HCT116 (cell line): Measurements from ENCODE around the gene USP10. TPM values are rescaled to one million over a fixed set of nuclear protein-coding genes. Genes with fewer than 3 reads are reported as not detected.

ENCODE experiments used
- ATAC-seq: fragments of 200-7000 bp; cut with Tn5 transposase; 2 replicates; pipeline ENCODE4 v1.9.1; 2020; ENCODE audit warnings: mild to moderate bottlenecking, moderate library complexity
- BruUV-seq: library from RNA; stranded (reverse); fragments of 400-500 nt; replicated peaks from 2 replicates; lab custom pipeline; 2021; lab: Mats Ljungman, UMichigan
- CTCF ChIA-PET: fragments of 300-600 bp; sonication (Branson Sonifier 250); formaldehyde crosslinking; loops from one replicate; lab custom pipeline; 2021; ENCODE audit warnings: antibody characterized with exemption; lab: Charles Lee
- POLR2A ChIA-PET: fragments of 300-600, 350-600 bp; sonication (Branson Sonifier 250); formaldehyde crosslinking; loops from one replicate; lab custom pipeline; 2021; ENCODE audit warnings: antibody characterized with exemption; lab: Charles Lee
- RAD21 ChIA-PET, 2 experiments: fragments of 300-600 bp; sonication (Branson Sonifier 250); formaldehyde crosslinking; loops; one replicate each; lab custom pipeline; 2023; ENCODE audit warnings: low total read pairs in 2 of 2; ENCODE audit not compliant: uncharacterized antibody in 2 of 2, unreplicated experiment in 2 of 2, low non-redundant PET in 1 of 2; lab: Charles Lee
- DNase-seq: peaks from one replicate; pipeline ENCODE4 v3.0.0-alpha.2; 2010; ENCODE audit warnings: low read depth, low spot score
- H2AFZ ChIP-seq: fragments of 200-600 bp; shearing (Covaris generic), sonication (generic); 2 replicates; pipeline ENCODE4 v1.6.1; 2017; ENCODE audit warnings: low read depth, mixed run types, mixed read lengths, antibody characterized with exemption, low read length; ENCODE audit not compliant: poor library complexity, severe bottlenecking
- H3K27ac ChIP-seq: 2 replicates; pipeline ENCODE4 v1.5.1; 2012; ENCODE audit warnings: low read depth, low read length
- H3K27me3 ChIP-seq: fragments of 200-600 bp; sonication (generic); 2 replicates; pipeline ENCODE4 v1.6.1; 2016; ENCODE audit warnings: mixed run types, low read length, mixed read lengths; ENCODE audit not compliant: insufficient read depth
- H3K36me3 ChIP-seq, 2 experiments: fragments of 200-500 bp in 1 of 2; fragments of 200-600 bp in 1 of 2; sonication (Bioruptor generic) in 1 of 2; sonication (generic) in 1 of 2; 2 replicates each; pipeline versions ENCODE4 v1.5.1 to v1.6.1; 2014 to 2016; ENCODE audit warnings: low read length in 2 of 2, inconsistent platforms in 1 of 2, mixed read lengths in 1 of 2, mixed run types in 1 of 2; ENCODE audit not compliant: insufficient read depth in 2 of 2, control insufficient read depth in 1 of 2
- H3K4me1 ChIP-seq, 2 experiments: fragments of 200-600 bp in 1 of 2; sonication (generic) in 1 of 2; 2 replicates each; pipeline versions ENCODE4 v1.5.1 to v1.6.1; 2012 to 2017; ENCODE audit warnings: low read length in 2 of 2, inconsistent platforms in 1 of 2, mild to moderate bottlenecking in 1 of 2, mixed read lengths in 1 of 2, mixed run types in 1 of 2, moderate library complexity in 1 of 2; ENCODE audit not compliant: insufficient read depth in 2 of 2, control insufficient read depth in 1 of 2
- H3K4me2 ChIP-seq: fragments of 200-600 bp; sonication (generic); 2 replicates; pipeline ENCODE4 v1.6.1; 2017; ENCODE audit warnings: mixed run types, low read length, mixed read lengths
- H3K4me3 ChIP-seq, 2 experiments: fragments of 200-600 bp in 1 of 2; sonication (generic) in 1 of 2; replicated peaks in 1 of 2; 2 replicates each; pipeline ENCODE4 v1.5.1; 2011 to 2016; ENCODE audit warnings: low read length in 2 of 2, control low read depth in 1 of 2, low read depth in 1 of 2, mild to moderate bottlenecking in 1 of 2, mixed read lengths in 1 of 2, mixed run types in 1 of 2
- H3K79me2 ChIP-seq: fragments of 200-600 bp; sonication (generic); 2 replicates; pipeline ENCODE4 v1.6.1; 2017; ENCODE audit warnings: mild to moderate bottlenecking, mixed run types, low read length, moderate library complexity, mixed read lengths; ENCODE audit not compliant: insufficient read depth
- H3K9ac ChIP-seq: fragments of 200-600 bp; sonication (generic); 2 replicates; pipeline ENCODE4 v1.6.1; 2016; ENCODE audit warnings: low read length, mixed read lengths
- H3K9me2 ChIP-seq: fragments of 200-600 bp; sonication (generic), shearing (Covaris generic); 2 replicates; pipeline ENCODE4 v1.6.1; 2017; ENCODE audit warnings: mixed run types, mild to moderate bottlenecking, moderate library complexity; ENCODE audit not compliant: insufficient read depth
- H3K9me3 ChIP-seq, 2 experiments: fragments of 200-500 bp in 1 of 2; fragments of 200-600 bp in 1 of 2; sonication (Bioruptor generic) in 1 of 2; sonication (generic) in 1 of 2; 2 replicates each; pipeline ENCODE4 v1.6.1; 2014 to 2017; ENCODE audit warnings: low read length in 2 of 2, mixed read lengths in 2 of 2, inconsistent platforms in 1 of 2, low read depth in 1 of 2, mild to moderate bottlenecking in 1 of 2, mixed run types in 1 of 2, moderate library complexity in 1 of 2; ENCODE audit not compliant: control insufficient read depth in 1 of 2, insufficient read depth in 1 of 2
- H4K20me1 ChIP-seq: fragments of 200-600 bp; sonication (generic), shearing (Covaris generic); 2 replicates; pipeline ENCODE4 v1.6.1; 2017; ENCODE audit warnings: mixed run types, mild to moderate bottlenecking, moderate library complexity; ENCODE audit not compliant: insufficient read depth
- EGR1 ChIP-seq: IDR thresholded peaks from 2 replicates; pipeline ENCODE4 v1.6.1; 2012; ENCODE audit warnings: low read depth
- FOSL1 ChIP-seq: IDR thresholded peaks from 2 replicates; pipeline ENCODE4 v1.6.1; 2012; ENCODE audit warnings: low read depth
- POLR2A ChIP-seq: IDR thresholded peaks from 2 replicates; pipeline ENCODE4 v1.7.0; 2011; ENCODE audit warnings: borderline replicate concordance; ENCODE audit not compliant: insufficient read depth, insufficient read length; ENCODE audit errors: extremely low read depth
- RAD21 ChIP-seq: IDR thresholded peaks from 2 replicates; pipeline ENCODE4 v1.6.1; 2012; ENCODE audit warnings: low read depth, mild to moderate bottlenecking
- ZFX ChIP-seq: fragments of 450-650 bp; IDR thresholded peaks from 2 replicates; pipeline ENCODE4 v1.6.1; 2017
- ZNF274 ChIP-seq: fragments of 200-500 bp; sonication (Bioruptor generic); IDR thresholded peaks from 2 replicates; pipeline ENCODE4 v1.6.1; 2014; ENCODE audit warnings: mild to moderate bottlenecking, low read depth, low read length, inconsistent platforms
- intact Hi-C: fragments of 100-400 bp; cut with micrococcal nuclease; formaldehyde crosslinking; loops from 2 replicates; pipeline ENCODE4 v1.10.0; 2022
- total RNA-seq: library from RNA; stranded (reverse); gene quantifications from one replicate; pipeline ENCODE4 v1.2.1, GENCODE V29; 2021; ENCODE audit not compliant: unreplicated experiment
- TF ChIP-seq, protein P1 (sequence below): IDR thresholded peaks from 2 replicates; pipeline ENCODE4 v1.6.1; 2012
- TF ChIP-seq, protein P2 (sequence below): IDR thresholded peaks from 2 replicates; pipeline ENCODE4 v1.6.1; 2012; ENCODE audit warnings: low read depth
- TF ChIP-seq, protein P3 (sequence below): IDR thresholded peaks from 2 replicates; pipeline ENCODE4 v1.6.1; 2012

Gene USP10
- total RNA-seq, 1 experiment from 2014 or later = 175 TPM

DNA sequence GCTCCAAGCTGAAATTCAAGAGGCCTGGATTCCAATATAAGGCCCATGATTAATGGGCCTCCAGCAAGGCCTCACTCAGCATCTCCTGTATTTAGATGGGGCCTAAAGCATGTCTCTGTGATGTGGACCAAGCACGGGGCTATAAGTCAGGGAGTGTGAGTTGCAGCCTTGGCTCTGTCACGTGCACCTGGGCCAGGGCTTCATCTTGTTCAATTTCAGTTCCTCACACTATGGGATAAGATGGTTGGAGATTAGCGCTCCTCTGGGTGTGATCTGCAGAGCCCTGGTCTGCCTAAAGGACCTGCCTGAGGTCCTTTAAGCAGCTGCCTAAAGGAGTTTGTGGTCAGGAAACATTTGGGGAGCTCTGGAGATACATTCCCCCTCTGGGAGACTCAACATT lies 26.2 kb upstream of the USP10 start (continued):
- TF ChIP-seq, protein P1, sequence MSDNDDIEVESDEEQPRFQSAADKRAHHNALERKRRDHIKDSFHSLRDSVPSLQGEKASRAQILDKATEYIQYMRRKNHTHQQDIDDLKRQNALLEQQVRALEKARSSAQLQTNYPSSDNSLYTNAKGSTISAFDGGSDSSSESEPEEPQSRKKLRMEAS = no peak

DNA sequence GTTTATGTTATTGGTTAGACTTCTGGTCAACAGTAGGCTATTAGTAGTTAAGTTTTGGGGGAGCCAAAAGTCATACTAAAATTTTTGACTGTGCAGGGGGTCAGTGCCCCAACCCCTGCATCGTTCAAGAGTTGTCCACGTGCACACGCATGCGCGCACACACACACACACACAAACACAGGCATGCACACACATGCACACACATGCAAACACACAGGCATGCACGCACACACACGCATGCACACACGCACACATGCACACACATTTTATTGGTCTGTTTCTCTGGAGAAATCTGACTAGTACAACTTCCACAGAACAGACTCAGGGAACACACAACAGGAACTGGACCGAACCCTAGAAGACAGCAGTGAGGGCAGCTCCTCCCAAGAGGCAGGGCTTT lies 24.4 kb upstream of the USP10 start:
- CTCF ChIA-PET = interaction anchor here (2.0 kb wide), 1 partner anchor 50 kb away, joined by 10 read pairs; no protein-coding TSS in a partner anchor
- H3K9ac ChIP-seq = no peak overlapping the region

More for the DNA sequence above, 24.4 kb upstream of the USP10 start:
- ChIA-PET POLR2A (no interaction called here), RAD21 (no interaction called here)
- H3K27ac ChIP-seq = no peak overlapping the region
- no peaks in the 10 kb centered on the region for H4K20me1 ChIP-seq
- no peaks in the 10 kb centered on the region for H3K9me2 ChIP-seq
- H3K4me2 ChIP-seq = no peak overlapping the region
- no peaks in the 10 kb centered on the region for H3K36me3 ChIP-seq
- H3K4me3 ChIP-seq = no peak overlapping the region
- BruUV-seq = no TSS peak
- no peak for TF ChIP-seq ZFX
- no peak for TF ChIP-seq FOSL1
- no peak for TF ChIP-seq POLR2A
- no peak for TF ChIP-seq EGR1
- TF ChIP-seq, protein P2, sequence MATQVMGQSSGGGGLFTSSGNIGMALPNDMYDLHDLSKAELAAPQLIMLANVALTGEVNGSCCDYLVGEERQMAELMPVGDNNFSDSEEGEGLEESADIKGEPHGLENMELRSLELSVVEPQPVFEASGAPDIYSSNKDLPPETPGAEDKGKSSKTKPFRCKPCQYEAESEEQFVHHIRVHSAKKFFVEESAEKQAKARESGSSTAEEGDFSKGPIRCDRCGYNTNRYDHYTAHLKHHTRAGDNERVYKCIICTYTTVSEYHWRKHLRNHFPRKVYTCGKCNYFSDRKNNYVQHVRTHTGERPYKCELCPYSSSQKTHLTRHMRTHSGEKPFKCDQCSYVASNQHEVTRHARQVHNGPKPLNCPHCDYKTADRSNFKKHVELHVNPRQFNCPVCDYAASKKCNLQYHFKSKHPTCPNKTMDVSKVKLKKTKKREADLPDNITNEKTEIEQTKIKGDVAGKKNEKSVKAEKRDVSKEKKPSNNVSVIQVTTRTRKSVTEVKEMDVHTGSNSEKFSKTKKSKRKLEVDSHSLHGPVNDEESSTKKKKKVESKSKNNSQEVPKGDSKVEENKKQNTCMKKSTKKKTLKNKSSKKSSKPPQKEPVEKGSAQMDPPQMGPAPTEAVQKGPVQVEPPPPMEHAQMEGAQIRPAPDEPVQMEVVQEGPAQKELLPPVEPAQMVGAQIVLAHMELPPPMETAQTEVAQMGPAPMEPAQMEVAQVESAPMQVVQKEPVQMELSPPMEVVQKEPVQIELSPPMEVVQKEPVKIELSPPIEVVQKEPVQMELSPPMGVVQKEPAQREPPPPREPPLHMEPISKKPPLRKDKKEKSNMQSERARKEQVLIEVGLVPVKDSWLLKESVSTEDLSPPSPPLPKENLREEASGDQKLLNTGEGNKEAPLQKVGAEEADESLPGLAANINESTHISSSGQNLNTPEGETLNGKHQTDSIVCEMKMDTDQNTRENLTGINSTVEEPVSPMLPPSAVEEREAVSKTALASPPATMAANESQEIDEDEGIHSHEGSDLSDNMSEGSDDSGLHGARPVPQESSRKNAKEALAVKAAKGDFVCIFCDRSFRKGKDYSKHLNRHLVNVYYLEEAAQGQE = no peak
- no peak for TF ChIP-seq ZNF274
- TF ChIP-seq RAD21 = no peak
- TF ChIP-seq, protein P3, sequence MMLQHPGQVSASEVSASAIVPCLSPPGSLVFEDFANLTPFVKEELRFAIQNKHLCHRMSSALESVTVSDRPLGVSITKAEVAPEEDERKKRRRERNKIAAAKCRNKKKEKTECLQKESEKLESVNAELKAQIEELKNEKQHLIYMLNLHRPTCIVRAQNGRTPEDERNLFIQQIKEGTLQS = no peak
- no peaks in the 10 kb centered on the region for H3K79me2 ChIP-seq
- H3K9me3 ChIP-seq = no peaks in the 10 kb centered on the region
- DNase-seq (no peak), ATAC-seq (no peak)
- H3K27me3 ChIP-seq = peaks cover 19% of the 10 kb centered on the region; the same call in 1 of the 2 replicates
- H3K4me1 ChIP-seq = peaks cover 0 to 5% of the 10 kb centered on the region in 2 experiments; a peak in 1 of 4 replicates
- intact Hi-C loops = no loop called here
- no peak overlapping the region for H2AFZ ChIP-seq
